Measurements from ENCODE around the gene NEMP1.
"Not testable (repeated sequence)": the region's sequence is repeated elsewhere in the genome, so short reads cannot be mapped to it uniquely, and the experiment has no call there.

NEMP1 gene

GRCh38 chr12:57025196-57025595, 53.4 kb downstream of the NEMP1 start:
- no peaks in the 10 kb centered on the region for H3K9me3 ChIP-seq (ENCODE audit: severe bottlenecking)
- TF ChIP-seq, protein P1, sequence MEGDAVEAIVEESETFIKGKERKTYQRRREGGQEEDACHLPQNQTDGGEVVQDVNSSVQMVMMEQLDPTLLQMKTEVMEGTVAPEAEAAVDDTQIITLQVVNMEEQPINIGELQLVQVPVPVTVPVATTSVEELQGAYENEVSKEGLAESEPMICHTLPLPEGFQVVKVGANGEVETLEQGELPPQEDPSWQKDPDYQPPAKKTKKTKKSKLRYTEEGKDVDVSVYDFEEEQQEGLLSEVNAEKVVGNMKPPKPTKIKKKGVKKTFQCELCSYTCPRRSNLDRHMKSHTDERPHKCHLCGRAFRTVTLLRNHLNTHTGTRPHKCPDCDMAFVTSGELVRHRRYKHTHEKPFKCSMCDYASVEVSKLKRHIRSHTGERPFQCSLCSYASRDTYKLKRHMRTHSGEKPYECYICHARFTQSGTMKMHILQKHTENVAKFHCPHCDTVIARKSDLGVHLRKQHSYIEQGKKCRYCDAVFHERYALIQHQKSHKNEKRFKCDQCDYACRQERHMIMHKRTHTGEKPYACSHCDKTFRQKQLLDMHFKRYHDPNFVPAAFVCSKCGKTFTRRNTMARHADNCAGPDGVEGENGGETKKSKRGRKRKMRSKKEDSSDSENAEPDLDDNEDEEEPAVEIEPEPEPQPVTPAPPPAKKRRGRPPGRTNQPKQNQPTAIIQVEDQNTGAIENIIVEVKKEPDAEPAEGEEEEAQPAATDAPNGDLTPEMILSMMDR (IDR thresholded peaks at IDR 0.05; ENCODE audit: low read depth, low read length): no peak
- no peak overlapping the region for H3K27ac ChIP-seq
- DNase-seq: no peak
- H3K4me3 ChIP-seq (ENCODE audit: low read depth, low read length): no peak overlapping the region
- H3K27me3 ChIP-seq (ENCODE audit: insufficient read depth, low read depth, severe bottlenecking): no peaks in the 10 kb centered on the region
- H3K36me3 ChIP-seq: no peaks in the 10 kb centered on the region

DNA sequence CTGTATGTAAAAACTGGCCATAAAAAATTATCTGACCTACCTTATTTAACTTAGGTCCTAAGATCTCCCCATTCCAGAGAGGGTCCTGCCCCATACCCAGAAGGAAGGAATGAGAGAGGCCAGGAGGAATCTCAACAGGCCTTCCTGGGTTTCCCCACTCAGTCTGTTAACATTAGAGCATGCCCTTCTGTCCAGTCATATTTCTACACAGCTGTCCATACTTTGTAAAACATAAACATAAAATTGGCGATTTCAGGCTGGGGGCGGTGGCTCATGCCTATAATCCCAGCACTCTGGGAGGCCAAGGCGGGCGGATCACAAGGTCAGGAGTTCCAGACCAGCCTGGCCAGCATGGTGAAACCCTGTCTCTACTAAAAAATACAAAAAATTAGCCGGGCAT, 56.3 kb downstream of the NEMP1 start:
- not testable (repeated sequence) for H3K27me3 ChIP-seq (ENCODE audit: insufficient read depth, low read depth, severe bottlenecking); H3K4me3 ChIP-seq (ENCODE audit: low read depth, low read length); H3K9me3 ChIP-seq (ENCODE audit: severe bottlenecking); H3K36me3 ChIP-seq; H3K27ac ChIP-seq; DNase-seq

DNA sequence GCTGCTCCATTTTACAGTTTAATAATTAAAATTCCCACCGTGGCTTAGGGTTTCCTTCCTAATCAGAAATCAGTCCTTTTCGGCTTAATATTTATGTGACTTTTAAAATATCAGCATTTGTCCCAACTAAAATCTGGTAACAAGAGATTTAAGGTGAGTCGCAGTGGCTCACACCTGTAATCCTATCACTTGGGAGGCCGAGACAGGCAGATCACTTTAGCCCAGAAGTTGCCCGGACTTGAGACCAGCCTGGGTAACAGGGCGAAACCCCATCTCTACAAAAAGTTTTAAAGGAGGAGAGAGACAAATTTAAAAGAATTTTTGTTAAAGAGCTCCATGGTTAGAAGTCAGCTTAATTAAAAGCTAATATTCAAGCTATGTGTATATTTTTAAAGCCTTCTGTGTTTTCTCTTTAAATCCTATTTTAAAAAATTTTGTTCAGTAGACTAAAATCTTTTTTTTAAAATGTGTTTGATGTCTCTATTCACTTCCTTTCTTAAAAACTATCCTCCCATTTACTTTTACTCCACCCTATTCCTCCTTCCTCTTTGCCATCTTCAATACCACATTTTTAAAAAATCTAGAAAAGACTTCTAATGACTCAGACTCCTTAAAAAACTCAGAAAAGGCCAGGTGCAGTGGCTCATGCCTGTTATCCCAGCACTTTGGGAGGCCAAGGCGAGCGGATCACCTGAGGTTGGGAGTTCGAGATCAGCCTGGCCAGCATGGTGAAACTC, 58.4 kb downstream of the NEMP1 start:
- Histone ChIP-seq H3K27me3 (ENCODE audit: insufficient read depth, low read depth, severe bottlenecking) (no peaks in the 10 kb centered on the region), H3K9me3 (ENCODE audit: severe bottlenecking) (no peaks in the 10 kb centered on the region), H3K36me3 (no peaks in the 10 kb centered on the region), H3K4me3 (ENCODE audit: low read depth, low read length) (no peak overlapping the region), H3K27ac (no peak overlapping the region)
- TF ChIP-seq, protein P1 (IDR thresholded peaks at IDR 0.05; ENCODE audit: low read depth, low read length): no peak
- no peak for DNase-seq

DNA sequence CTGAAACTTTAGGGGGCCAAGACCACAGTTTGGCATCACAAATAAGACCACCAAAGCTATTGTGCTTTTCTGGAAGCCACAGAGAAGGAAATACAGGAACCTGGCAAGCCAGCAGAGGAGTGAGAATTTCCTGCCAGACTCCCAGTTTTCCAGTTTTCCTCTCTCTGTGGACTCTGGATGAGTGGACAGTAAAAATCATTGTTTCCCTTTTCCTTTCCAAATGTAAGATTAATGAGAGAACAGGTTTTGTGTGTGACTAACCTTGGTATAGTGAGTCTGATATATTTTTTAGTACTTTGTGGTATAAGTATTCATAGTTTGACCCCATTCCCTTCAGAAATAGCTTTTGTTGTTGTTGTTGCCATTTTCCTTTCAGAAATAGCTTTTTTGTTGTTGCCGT, 59.7 kb downstream of the NEMP1 start:
- no peak overlapping the region for H3K27ac ChIP-seq
- TF ChIP-seq, protein P1 (IDR thresholded peaks at IDR 0.05; ENCODE audit: low read depth, low read length): no peak
- no peaks in the 10 kb centered on the region for H3K27me3 ChIP-seq (ENCODE audit: insufficient read depth, low read depth, severe bottlenecking)

GRCh38 chr12:57018353-57018752, 60.2 kb downstream of the NEMP1 start:
- DNase-seq; H3K9me3 ChIP-seq (ENCODE audit: severe bottlenecking); H3K27ac ChIP-seq; H3K36me3 ChIP-seq; H3K4me3 ChIP-seq (ENCODE audit: low read depth, low read length); H3K27me3 ChIP-seq (ENCODE audit: insufficient read depth, low read depth, severe bottlenecking): not testable (repeated sequence)

More for the DNA sequence above, 59.7 kb downstream of the NEMP1 start:
- no peaks in the 10 kb centered on the region for H3K36me3 ChIP-seq
- no peak overlapping the region for H3K4me3 ChIP-seq (ENCODE audit: low read depth, low read length)
- no peaks in the 10 kb centered on the region for H3K9me3 ChIP-seq (ENCODE audit: severe bottlenecking)
- no peak for DNase-seq

GRCh38 chr12:57016348-57016747, 62.2 kb downstream of the NEMP1 start, which contains the start of gene TAC3:
Gene TAC3, minus strand, starts transcription at chr12:57016529. Its CDS starts 732 bp downstream, at chr12:57015797.
- TF ChIP-seq, protein P1 (IDR thresholded peaks at IDR 0.05; ENCODE audit: low read depth, low read length): no peak
- H3K4me3 ChIP-seq (ENCODE audit: low read depth, low read length): no peak within 1 kb of the TSS
- no peak for DNase-seq

More at GRCh38 chr12:57016348-57016747, 62.2 kb downstream of the NEMP1 start, which contains the start of gene TAC3:
- H3K36me3 ChIP-seq: no peaks in the 10 kb centered on the region
- H3K27ac ChIP-seq: no peak within 1 kb of the TSS
- H3K27me3 ChIP-seq (ENCODE audit: insufficient read depth, low read depth, severe bottlenecking): no peaks in the 10 kb centered on the region
- H3K9me3 ChIP-seq (ENCODE audit: severe bottlenecking): no peaks in the 10 kb centered on the region

Measured in WERI-Rb-1 (cell line).